Measurements from ENCODE around the gene PDIA3.
"Not testable (repeated sequence)": the region's sequence is repeated elsewhere in the genome, so short reads cannot be mapped to it uniquely, and the experiment has no call there.

The PDIA3 gene

DNA sequence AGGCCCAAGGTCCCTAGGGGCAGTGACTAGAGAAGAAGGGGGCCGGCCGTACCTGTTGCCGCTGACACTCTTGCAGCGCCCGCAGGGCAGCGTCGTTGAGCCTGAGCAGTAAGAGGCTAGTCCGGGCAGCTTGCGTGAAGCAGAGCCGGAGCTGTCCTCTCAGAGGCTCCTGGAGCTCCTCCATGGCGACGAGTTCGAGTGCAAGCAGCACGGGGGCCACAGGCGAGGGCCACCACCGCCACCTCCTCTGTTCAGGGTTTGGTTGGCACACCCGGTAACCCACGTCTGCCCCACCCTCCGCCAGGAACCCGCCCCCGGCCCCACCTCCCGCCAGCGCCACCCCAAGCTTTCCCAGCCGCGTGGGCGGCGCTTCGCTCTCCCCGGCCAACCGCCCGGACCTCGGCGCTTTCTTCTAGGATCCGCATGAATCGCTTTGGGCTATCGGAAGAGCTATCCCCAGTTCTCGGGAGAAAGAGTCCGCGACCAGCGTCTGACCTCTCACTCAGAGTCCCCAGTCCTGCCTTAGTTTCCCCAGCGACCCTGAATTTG is 30.6 kb downstream of the PDIA3 start, which contains the start of gene ELL3:
Gene ELL3, minus strand, starts transcription at position 249 of the 549 bp plus-strand sequence. Its CDS starts 65 bp downstream, at position 184.
- no peak for DNase-seq (ENCODE audit: low read depth, low spot score)

DNA sequence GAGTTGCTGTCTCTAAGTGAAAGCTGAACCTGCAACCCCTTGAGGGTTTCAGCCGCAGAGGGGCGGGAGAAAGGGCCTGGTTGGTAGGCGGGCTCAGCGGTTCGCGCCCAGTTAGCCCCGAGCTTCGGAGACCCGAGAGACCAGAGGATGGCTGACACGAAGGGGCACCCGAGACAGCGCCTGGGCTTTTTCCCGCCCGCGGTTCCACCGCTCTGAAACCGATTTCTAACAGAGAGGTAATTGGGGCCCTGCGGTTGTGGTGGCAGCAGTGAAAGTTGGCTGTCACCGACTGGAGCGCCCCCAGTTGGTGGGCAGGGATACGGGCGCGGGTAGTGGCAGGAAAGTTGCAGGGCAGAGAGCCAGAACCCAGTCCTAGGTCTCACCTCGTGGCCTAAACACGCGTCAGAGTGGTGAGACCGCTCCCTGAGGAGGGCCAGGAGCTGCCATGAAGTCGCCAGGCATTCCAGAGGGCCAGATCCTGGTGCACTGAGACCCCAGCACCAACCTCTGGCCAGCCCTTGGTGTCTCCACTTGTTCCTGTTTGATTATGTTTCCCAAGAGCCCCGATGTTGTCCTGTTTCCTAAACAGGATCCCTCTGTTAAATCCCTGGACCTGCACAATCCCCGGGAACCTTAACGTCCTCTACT is 31.2 kb downstream of the PDIA3 start:
- DNase-seq (ENCODE audit: low read depth, low spot score) = peak; percentile 31

DNA sequence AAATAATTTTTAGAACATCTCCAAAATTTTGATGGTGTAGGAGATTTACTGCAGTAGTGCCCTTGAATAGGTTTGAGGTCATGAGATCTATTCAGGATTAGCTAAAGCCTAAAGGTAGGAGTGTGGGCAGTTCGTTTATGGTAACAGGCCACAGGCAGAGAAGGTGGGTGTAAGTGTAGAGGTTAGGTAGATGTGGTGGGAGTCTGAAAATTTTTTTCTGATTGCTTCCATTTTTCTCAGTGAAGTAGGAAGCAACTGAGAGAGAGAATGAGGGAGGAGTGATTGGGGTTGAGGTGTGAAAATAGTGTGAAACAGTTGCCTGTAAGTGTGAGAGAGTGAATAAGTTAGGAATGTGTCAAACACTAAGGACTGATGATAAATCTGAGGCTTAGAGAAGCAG is 32.8 kb downstream of the PDIA3 start:
- DNase-seq (ENCODE audit: low read depth, low spot score) = no peak

GRCh38 chr15:43789409-43789808 is 43.2 kb downstream of the PDIA3 start:
- DNase-seq (ENCODE audit: low read depth, low spot score) = no peak

DNA sequence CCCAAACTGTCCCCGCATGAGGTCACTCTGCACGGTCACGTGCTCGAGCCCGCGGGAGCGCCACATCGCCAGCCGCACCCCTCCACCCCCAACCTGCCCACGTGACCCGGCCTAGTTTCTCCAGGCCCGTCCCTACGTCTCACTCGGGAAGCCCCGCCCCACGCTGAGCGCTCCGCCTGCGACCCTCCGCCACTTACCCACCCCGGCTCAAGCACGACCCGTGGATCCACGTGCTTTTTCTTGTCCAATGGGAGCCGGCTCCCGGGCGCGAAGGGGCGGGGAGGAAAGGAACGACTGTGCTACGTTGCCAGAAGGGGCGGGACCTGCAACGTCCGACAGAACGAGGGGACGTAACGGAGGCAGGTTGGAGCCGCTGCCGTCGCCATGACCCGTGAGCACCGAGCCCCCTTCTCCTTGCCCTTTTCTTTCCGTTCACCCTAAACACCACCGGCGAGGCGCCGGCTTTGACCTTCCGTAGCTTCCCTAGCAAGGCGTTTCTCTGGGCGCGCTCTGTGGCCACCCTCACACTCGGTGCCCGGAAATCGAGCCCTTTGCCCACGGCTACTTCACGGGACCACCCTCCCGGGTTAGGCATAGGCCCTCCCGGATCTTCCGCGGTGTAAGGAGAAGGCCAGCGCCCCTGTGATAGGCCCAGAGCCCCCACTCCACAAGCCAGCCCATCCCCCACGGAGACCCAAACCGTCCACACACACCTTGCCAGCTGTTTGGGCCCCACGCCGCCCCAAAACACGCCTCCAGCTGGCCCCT is 45.9 kb downstream of the PDIA3 start, which contains the start of gene SERF2:
Gene SERF2, plus strand, starts transcription at position 328 of the 768 bp plus-strand sequence. Its CDS starts 57 bp downstream, at position 385.
- peak; percentile 99 for DNase-seq (ENCODE audit: low read depth, low spot score)

GRCh38 chr15:43792761-43793476 is 46.7 kb downstream of the PDIA3 start:
- DNase-seq (ENCODE audit: low read depth, low spot score) = no peak

DNA sequence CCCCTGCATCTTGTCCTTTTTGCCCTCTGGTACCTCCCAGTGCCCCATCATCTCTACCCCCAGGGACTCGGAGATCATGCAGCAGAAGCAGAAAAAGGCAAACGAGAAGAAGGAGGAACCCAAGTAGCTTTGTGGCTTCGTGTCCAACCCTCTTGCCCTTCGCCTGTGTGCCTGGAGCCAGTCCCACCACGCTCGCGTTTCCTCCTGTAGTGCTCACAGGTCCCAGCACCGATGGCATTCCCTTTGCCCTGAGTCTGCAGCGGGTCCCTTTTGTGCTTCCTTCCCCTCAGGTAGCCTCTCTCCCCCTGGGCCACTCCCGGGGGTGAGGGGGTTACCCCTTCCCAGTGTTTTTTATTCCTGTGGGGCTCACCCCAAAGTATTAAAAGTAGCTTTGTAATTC is 47.4 kb downstream of the PDIA3 start:
- DNase-seq (ENCODE audit: low read depth, low spot score) = no peak

- DNase-seq (ENCODE audit: low read depth, low spot score) = no peak
Measured at GRCh38 chr15:43794269-43795037, 48.2 kb downstream of the PDIA3 start.

DNA sequence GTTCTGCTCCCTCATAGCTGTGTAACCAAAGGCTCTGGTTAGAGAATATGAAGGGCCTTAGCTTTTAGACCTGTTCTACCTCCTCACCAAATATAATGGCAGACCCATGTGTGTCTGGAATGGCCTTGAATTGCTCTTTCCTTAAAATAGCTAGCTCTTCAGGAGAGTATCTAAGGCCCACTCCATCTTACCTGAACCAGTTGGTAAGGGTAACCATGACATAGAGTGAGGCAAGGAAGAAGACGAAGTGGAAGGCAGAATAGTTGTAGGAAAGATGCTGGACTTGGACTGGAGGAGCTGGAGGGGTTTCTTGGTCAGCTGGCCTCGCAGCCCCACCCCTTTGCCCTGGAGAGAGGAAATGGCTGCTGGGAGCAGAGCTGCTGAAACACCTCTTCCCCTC is 49.0 kb downstream of the PDIA3 start:
- no peak for DNase-seq (ENCODE audit: low read depth, low spot score)

DNA sequence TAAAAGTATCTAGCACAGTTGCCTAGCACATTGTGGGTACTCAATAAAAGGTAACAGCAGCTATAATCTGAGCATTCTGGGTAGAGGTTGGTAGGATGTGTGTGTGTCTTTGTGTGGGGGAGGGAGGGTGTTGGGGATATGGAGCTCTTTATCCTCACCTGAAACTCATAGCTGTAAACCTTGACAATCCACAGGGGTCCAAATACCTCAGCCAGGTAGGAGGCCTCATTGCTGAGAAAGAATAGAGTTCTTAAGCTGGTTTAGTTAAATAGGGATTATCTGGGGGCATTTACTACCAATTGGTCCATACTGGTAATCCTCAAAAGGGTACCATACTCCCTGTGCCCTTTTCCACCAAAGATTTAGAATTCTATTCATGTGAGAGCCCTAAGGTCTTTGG is 49.8 kb downstream of the PDIA3 start:
- no peak for DNase-seq (ENCODE audit: low read depth, low spot score)

- no peak for DNase-seq (ENCODE audit: low read depth, low spot score)
Measured at GRCh38 chr15:43796566-43796965, 50.3 kb downstream of the PDIA3 start.

- DNase-seq (ENCODE audit: low read depth, low spot score) = no peak
Measured at GRCh38 chr15:43799209-43799944, 53.1 kb downstream of the PDIA3 start.

DNA sequence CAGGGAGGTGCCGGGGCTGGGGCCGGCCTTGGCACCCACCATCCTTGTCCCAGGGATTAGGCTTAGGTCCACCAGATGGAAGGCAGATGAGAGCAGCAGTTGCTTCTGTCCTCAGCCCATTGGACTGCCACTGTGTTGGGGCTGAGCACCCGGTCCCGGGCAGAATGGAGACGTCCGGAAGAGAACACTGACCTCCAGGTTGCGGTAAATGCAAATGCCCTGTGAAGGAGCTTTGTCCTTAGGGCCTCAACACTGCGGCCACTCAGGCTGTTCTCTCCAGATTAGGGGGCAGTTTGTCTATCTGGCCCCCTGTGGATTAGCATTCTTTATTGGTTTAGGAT is 53.7 kb downstream of the PDIA3 start, which contains the start of gene SERINC4:
Gene SERINC4, minus strand, starts transcription at position 276 of the 341 bp plus-strand sequence. Its CDS starts 234 bp downstream, at position 42.
- no peak for DNase-seq (ENCODE audit: low read depth, low spot score)

DNA sequence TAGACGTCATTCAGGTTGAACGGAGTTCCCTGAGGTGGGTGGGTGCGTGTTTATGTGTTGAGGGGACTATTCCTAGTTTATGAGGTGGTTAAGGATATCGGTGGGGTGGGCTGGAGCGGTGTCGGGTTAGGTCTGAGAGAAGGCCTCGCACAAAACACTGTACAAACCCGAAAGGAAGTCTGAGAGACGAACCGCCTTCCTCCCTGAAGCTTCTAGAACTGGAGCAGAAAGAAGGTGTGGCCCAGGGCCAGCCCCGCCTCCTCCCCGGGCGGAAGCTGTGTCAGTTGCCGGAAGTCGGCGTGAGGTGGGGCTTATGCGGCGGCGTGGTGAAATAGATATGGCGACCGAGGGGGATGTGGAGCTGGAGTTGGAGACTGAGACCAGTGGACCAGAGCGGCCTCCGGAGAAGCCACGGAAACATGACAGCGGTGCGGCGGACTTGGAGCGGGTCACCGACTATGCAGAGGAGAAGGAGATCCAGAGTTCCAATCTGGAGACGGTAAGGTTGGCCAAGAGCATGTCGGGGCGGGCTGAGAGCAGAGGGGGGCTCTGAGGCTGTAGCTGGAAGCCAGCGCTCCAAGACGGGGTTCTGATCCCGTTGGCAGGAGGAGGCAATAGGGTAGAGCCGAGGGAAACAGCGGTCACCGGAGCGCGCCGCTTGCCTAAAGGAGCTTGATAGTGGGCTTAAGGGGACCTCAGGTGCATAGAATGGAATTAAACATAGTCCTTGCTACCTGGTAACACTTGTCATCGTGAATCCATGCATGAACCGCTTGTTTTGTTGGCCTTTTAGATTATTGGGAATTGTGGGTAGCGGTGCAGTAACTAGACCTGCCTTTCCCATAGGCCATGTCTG is 54.3 kb downstream of the PDIA3 start, which contains the start of gene HYPK:
Gene HYPK, plus strand, starts transcription at position 314 of the 856 bp plus-strand sequence. Its CDS starts 24 bp downstream, at position 338.
- peak; percentile 59 for DNase-seq (ENCODE audit: low read depth, low spot score)

DNA sequence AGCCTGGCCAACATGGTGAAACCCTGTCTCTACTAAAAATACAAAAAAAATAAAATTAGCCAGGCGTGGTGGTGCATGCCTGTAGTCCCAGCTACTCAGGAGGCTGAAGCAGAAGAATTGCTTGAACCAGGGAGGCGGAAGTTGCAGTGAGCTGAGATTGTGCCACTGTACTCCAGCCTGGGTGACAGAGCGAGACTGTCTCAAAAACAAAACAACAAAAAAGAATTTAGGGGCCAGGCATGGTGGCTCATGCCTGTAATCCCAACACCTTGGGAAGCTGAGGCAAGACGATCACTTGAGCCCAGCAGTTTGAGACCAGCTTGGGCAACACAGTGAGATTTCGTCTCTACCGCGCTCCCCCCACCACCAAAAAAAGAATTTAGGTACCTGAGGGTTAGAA is 56.4 kb downstream of the PDIA3 start:
- not testable (repeated sequence) for DNase-seq (ENCODE audit: low read depth, low spot score)

GRCh38 chr15:43808435-43808950 is 62.3 kb downstream of the PDIA3 start:
- DNase-seq (ENCODE audit: low read depth, low spot score) = no peak

DNA sequence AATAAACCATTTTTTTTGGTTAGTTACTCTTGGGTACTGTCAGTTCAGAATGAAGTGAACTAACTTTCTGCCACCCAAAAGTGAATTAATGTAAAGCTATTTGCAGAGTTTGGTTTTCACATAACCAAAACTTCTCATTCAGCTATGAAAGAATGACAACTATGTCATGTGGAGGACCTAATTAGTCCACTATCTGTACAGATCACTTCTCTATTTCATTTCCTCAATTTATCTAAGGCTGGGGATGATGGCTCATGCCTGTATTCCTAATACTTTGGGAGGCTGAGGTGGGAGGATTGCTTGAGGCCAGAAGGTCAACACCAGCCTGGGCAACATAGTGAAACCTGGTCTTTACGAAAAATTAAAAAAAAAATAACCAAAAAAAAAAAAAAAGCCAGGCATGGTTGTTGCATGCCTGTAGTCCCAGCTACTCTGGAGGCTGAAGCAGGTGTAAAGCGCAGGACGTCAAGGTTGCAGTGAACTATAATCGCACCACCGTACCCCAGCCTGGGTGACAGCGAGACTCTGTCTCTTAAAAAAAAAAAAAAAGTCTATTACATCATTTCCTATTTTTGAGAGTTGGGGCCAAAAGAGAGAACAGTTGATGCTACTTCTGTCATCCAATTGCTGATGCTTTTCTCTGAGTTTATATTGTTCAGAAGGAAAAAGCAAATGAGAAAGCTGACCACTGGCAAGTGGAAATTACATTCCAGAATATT is 62.9 kb downstream of the PDIA3 start:
- DNase-seq (ENCODE audit: low read depth, low spot score) = no peak

- not testable (repeated sequence) for DNase-seq (ENCODE audit: low read depth, low spot score)
Measured at GRCh38 chr15:43815064-43815463, 68.8 kb downstream of the PDIA3 start.

DNA sequence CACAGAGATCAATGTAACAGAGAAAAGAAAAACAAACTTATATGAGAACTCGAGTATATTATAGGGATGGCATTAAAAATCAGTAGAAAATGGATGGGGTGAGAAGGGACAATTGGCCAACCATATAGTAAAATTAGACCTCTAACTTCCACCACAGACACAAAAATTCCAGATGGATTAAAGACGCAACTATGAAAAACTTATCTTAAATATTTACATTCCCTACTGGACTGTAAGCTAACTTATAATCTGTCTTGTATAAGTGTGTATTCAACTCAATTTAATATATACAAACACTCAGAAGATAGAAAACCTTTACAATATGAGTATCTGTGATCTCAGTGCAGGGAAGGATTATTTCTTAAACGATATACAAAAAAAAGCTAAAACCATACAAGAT is 75.3 kb downstream of the PDIA3 start:
- no peak for DNase-seq (ENCODE audit: low read depth, low spot score)

Data from brain pericyte (primary cell).